ENCODE data around the gene MDN1.
"Not testable (repeated sequence)": the region's sequence is repeated elsewhere in the genome, so short reads cannot be mapped to it uniquely, and the experiment has no call there.

Gene MDN1, protein sequence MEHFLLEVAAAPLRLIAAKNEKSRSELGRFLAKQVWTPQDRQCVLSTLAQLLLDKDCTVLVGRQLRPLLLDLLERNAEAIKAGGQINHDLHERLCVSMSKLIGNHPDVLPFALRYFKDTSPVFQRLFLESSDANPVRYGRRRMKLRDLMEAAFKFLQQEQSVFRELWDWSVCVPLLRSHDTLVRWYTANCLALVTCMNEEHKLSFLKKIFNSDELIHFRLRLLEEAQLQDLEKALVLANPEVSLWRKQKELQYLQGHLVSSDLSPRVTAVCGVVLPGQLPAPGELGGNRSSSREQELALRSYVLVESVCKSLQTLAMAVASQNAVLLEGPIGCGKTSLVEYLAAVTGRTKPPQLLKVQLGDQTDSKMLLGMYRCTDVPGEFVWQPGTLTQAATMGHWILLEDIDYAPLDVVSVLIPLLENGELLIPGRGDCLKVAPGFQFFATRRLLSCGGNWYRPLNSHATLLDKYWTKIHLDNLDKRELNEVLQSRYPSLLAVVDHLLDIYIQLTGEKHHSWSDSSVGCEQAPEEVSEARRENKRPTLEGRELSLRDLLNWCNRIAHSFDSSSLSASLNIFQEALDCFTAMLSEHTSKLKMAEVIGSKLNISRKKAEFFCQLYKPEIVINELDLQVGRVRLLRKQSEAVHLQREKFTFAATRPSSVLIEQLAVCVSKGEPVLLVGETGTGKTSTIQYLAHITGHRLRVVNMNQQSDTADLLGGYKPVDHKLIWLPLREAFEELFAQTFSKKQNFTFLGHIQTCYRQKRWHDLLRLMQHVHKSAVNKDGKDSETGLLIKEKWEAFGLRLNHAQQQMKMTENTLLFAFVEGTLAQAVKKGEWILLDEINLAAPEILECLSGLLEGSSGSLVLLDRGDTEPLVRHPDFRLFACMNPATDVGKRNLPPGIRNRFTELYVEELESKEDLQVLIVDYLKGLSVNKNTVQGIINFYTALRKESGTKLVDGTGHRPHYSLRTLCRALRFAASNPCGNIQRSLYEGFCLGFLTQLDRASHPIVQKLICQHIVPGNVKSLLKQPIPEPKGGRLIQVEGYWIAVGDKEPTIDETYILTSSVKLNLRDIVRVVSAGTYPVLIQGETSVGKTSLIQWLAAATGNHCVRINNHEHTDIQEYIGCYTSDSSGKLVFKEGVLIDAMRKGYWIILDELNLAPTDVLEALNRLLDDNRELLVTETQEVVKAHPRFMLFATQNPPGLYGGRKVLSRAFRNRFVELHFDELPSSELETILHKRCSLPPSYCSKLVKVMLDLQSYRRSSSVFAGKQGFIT (N-terminal part only)

DNA sequence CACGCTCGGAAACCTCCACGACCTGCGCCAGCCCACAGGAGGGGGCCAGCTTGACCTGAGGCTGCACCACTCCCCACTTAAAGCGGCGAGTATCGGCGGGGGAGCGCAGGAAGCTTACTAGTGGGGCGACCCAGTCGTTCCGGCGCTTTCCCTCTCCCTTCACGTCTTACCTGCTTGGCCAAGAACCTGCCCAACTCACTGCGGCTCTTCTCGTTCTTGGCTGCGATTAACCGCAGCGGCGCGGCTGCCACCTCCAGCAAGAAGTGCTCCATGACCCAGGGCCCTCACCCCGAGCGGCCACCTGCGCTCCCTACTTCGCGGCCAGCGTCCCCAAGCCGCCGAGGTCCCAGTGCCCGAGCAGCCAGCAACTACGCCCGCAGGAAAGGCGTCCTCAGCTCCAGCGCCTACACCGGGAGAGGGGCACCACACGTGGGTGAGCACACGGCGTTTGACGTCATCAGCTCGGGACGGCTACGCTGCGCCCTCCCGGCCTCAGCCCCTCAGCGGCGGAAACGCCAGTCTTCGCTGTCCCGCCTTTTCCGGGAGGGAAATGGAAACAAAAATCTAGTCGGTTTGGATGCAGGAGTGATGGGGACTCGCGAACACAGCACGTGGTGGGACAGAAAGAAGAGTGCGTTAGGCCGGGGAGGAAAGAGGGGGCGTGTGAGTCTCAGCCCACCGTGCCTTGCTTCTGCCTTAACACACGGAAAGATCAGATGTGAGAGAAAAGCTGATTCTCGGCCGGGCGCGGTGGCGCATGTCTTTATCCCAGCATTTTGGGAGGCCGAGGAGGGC is at the start of gene MDN1:
TSS of gene MDN1 (minus strand) at position 459 of the 795 bp plus-strand sequence. CDS start at position 272, 187 bp downstream.
- peak; percentile 89 for DNase-seq

DNA sequence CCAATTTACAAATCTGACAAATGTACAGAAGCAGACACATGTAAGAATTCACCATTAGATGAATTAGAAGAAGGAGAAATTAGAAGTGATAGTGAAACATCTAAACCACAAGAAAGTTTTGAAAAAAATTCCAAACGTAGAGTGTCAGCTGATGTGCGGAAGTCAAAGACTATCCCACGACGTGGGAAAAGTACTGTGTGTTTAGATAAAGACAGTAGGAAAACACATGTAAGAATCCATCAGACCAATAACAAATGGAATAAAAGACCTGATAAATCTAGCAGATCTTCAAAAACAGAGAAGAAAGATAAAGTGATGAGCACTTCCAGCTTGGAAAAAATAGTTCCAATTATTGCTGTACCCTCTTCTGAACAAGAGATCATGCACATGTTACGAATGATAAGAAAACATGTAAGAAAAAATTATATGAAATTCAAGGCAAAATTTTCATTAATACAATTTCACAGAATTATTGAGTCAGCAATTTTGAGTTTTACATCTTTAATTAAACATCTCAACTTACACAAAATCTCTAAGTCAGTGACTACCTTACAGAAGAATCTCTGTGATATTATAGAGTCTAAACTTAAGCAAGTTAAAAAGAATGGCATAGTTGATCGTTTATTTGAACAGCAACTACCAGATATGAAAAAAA is 46.6 kb upstream of the MDN1 start:
- DNase-seq, result no peak

DNA sequence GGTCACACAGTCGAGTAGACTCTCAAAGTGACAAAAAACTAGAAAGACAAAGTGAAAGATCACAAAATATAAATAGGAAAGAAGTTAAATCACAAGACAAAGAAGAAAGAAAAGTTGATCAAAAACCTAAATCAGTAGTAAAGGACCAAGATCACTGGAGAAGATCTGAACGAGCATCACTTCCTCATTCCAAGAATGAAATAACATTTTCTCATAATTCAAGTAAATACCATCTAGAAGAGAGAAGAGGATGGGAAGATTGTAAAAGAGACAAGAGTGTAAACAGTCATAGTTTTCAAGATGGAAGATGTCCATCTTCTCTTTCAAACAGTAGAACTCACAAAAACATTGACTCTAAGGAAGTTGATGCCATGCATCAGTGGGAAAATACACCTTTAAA is 43.1 kb upstream of the MDN1 start:
- no peak for DNase-seq

DNA sequence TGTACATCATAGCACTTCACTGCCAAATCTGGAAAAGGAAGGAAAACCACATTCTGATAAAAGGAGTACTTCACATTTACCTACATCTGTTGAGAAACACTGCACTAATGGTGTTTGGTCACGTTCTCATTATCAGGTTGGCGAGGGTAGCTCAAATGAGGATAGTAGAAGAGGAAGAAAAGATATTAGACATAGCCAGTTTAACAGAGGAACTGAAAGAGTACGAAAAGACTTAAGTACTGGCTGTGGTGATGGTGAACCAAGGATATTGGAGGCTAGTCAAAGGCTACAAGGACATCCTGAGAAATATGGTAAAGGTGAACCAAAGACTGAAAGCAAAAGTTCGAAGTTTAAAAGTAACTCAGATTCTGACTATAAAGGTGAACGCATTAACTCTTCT is 42.7 kb upstream of the MDN1 start:
- DNase-seq, result no peak

DNA sequence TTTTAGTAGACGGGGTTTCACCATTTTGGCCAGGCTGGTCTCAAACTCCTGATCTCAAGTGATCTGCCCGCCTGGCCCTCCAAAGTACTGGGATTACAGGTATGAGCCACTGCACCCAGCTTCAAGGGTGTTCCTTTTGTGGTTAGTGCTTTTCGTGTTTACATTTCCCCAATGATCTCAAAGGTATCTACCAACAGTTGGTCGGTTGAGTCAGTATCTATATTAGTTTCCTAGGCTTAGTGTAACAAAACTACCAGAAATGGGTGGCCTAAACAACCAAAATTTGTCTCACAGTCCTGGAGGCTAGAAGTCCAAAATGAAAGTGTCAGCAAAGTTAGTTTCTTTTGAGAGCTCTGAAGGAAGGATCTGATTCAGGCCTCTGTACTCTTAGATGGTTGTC is 40.1 kb upstream of the MDN1 start:
- no peak for DNase-seq

DNA sequence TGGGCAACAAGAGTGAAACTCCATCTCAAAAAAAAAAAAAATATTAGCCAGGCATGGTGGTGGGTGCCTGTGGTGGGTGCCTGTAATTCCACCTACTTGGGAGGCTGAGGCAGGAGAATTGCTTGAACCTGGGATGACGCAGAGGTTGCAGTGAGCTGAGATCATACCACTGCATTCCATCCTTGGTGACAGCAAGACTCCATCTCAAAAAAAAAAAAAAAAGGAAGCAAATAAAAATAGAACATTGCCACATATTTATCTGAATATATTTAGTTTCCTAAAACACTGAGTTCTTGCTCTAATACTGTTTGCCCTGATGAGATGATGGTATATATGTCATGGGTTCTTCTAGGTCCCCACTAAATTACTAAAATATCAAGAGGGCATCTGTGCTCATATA is 38.4 kb upstream of the MDN1 start:
- no peak for DNase-seq

DNA sequence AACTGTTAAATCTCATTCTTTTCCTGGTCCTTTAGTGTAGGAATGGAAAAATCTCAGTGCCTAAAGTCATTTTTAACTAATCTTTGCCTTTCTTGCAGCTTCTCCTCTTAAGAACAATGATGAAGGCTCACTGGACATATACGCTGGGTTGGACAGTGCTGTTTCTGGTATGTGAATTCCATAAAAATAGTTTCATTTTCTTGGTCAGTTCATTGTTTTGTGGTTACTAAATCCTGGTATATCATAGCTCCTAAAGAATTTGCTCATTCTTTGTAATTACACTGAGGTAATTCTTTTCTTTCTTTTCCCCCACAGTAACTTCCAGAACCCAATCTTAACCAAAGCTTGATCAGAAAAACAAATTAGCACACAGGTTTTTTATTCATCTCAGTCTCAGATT is 33.5 kb upstream of the MDN1 start:
- DNase-seq, result no peak

DNA sequence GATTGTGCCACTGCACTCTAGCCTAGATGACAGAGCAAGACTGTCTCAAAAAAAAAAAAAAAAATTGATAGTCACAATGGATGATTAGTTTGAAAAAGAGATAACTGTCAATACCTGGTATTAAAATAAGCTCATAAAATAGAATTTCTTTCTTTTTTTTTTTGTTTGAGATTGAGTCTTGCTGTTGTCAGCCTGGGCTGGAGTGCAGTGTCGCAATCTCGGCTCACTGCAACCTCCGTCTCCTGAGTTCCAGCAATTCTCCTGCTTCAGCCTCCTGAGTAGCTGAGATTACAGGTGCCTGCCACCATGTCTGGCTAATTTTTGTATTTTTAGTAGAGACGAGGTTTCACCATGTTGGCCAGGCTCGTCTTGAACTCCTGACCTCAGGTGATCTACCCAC is 27.9 kb upstream of the MDN1 start:
- not testable (repeated sequence) for DNase-seq

DNA sequence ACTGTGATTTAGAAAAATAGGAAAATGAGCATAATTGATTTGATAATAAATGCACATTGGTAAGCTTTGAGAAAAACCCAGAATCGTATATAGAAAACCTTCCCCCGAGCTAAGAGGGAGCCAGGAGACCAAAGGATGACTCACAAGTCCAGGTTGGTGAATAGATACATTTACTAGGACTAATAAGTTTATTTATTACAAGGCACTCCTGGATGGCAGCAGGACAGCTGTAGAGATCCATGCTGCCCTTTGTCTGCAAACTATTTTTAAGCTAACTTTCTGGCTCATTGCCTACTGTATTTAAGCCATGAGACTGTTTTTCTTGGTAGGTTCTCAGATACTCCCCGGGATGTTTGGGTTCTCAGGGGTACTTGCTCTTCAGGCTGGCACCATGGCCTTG is 23.5 kb upstream of the MDN1 start:
- no peak for DNase-seq

DNA sequence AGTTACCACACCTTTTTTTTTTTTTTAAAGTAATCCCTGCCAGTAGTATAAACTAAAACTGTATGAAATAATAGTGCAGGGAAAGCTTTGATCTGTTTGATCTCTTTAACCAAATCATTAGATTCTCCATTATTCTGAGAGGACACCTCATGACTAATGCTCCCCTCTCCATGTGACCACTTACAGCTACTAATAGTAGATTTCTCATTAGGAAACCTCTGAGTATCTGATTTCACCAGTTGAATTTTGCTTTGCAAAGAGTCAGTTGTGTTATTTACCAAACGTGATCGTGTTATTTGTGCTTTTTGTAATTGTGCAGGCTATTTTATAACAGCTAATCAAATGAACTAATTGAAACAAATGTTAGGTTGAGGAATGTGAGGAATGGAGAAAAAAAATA is 22.6 kb upstream of the MDN1 start:
- no peak for DNase-seq

DNA sequence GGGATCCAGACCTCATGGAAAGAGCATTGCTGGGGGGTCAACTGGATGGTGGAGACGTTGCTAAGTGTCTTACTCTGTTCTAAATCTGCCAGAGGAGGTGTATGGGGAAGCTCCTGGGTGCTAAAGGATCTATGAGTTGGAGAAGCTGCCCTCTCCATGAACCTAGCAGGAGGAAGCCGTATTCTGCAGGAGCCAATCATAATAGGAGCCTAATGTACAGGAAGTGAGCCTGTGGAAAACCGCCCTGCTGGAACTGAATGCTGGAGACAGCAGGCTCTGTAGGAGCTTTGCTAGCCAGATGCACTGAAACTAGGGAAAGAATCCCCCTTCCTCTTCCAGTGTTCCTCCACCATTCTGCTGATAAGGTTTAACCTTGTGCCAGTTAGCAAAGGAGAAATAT is 20.9 kb upstream of the MDN1 start:
- DNase-seq, result no peak

DNA sequence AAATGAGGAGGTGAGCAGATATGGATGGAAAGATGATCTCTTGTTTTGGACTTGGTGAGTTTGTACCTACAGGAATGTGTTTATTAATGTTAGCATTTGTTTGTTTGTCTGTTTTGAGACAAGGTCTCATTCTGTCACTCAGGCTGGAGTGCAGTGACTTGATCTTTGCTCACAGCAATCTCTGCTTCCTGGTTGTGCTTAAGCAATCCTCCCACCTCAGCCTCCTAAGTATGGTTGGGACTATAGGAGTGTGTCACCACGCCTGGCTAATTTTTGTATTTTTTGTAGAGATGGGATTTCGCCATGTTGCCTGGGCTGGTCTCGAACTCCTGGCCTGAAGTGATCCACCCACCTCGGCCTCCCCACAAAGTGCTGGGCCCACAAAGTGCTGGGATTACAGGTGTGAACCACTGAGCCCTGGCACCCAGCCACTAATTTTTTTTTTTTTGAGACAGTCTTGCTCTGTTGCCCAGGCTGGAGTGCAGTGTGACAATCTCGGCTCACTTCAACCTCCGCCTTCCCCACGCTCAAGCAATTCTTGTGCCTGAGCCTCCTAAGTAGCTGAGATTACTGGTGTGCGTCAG is 17.1 kb upstream of the MDN1 start:
- DNase-seq, result no peak

DNA sequence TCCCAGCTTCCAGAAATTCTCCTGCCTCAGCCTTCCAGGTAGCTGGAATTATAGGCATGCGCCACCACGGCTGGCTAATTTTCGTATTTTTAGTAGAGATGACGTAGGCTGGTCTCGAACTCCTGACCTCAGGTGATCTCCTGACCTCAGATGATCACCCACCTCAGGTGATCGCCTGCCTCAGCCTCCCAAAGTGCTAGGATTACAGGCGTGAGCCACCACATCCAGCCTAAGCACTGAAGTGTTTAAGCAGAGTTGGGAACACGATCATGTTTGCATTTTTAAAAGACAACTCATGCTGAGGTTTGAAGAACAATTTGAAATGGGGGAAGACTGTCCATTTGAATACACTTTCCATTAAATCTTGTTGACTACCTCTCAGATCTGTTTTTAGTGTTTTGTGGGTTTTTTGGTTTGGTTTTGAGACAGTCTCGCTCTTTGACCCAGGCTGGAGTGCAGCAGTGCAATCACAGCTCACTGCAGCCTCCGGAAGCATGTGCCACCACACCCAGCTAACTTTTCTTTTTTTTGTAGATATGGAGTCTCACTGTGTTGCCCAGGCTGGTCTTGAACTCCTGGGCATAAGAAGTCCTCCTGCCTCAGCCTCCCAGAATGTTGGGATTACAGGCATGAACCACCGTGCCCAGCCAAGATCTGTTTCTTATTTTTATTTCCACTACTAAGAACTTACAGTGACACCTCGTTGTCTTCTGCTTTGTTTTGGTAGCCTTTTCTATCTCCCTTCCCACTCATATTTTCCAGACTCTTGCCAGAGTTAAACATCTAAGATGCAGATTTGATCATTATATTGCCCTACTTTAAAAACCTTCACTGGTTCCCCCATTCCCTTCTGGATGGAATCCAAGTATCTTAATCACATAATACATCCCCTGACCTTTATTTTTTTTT is 15.5 kb upstream of the MDN1 start:
- DNase-seq, result no peak

DNA sequence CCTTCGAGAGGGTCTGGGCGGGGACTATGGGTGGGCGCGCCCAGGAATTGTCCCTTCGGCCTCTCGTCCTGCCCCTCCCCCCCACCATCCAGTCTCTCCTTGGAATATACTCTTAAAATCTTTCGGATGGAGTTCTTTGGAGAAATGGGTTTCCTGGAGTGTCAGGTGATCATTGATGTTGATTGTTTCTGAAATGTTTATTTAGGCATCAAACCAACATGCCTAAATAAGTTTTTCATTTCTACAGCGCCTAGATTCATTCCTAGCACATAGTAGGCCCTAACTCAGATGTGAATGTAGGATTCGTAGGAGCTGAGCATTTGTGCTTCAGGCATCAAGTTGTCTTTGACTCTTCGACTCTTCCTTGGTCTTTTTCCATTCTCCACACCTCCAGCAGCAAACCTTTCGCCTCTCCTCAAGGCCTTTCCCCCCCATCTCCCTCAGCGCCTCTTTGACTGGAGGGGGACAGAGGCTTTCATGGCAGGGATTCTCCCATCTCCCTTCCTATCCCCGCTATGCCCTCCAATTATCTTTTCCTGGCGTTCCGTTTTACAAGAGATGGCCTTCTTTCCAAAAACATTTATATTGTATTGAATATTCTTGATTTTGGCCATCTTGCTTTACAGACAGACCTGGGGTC is 10.7 kb upstream of the MDN1 start:
- no peak for DNase-seq

DNA sequence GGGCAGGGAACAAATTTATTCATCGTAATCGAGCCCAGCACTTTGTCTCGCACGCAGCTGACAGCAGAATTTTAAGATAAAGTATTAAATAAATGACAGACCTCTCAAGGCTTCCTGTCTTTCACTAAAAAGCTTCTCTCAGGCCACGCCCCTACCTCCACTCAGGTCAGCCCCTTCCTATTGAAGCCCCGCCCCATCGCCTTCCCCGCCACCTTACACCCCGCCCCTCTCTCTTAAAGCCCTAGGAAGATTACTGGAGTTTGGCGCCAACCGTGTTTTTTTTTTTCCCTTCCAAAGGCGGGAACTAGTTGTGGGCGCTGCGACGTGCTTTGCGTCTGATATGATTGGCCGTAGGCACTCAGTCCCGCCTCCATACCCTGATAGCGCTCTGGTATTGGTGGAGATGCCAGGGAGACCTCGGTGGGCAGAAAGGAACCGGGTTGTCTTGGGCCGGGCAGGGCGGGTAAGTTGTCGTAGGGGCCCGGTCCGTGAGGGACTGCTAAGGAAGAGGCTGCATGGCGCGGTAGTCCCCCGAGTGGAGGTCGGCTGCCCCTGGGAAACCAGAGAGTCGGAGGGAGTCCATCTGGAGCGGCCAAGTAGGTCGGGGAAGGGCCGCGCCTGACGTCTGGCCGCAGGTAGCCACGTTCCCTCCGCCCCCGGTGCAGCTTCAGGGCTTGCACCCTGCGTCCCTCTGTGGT is 10.0 kb upstream of the MDN1 start, which contains the start of gene CASP8AP2:
TSS of gene CASP8AP2 (plus strand) at position 409 of the 698 bp plus-strand sequence.
- peak; percentile 92 for DNase-seq

DNA sequence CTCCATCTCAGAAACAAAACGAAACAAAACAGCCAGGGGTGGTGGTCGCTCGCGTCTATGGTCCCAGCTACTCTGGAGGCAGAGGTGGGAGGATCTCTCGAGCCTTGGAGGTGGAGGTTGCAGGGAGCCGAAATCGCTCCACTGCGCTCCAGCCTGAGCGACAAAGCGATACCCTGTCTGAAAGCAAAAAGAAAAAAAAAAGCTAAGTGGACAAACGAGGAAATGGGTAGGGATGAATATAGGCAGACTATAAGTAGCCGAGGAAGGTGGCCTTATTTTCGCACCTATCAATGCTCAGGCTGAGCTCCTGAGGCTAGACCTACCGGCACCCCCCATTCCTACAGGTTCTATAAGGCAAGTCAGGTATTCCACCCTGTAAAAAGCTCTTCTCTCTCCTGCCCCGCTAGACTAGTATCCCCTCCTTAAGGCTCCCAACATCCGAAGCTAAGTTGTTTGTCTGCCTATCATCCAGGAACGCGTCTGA is 9.4 kb upstream of the MDN1 start:
- DNase-seq, result peak; percentile 17

DNA sequence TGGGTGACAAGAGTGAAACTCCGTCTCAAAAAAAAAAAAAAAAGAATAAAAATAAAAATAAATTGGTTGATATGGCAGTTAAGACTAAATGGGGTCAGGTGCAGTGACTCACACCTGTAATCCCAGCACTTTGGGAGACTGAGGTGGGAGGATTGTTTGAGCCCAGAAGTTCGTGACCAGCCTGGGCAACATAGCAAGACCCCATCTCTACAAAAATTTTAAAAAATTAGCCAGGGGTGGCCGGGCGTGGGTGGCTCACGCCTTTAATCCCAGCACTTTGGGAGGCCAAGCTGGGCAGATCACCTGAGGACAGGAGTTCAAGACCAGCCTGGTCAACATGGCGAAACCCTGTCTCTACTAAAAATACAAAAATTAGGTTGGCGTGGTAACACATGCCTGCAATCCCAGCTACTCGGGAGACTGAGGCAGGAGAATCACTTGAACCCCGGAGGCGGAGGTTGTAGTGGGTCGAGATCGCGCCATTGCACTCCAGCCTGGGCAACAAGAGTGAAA is 8.9 kb upstream of the MDN1 start:
- not testable (repeated sequence) for DNase-seq

DNA sequence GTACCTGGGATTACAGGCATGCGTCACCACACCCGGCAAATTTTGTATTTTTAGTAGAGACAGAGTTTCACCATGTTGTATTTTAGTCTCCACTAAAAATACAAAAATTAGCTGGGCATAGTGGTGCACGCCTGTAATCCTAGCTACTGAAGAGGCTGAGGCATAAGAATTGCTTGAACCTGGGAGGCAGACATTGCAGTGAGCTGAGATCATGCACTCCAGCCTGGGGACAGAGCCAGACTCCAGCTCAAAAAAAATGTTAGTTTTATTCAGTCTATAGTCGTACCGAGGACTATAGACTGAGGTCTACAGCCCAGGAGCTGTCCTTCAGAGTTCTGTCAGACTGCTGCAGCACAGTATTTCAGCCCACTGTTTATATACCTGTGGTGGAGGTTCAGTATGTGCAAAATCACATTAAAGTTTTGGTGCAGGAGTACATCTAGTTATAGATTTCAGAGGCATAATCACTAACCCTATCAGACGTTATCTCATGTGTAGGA is 6.5 kb upstream of the MDN1 start:
- no peak for DNase-seq

DNA sequence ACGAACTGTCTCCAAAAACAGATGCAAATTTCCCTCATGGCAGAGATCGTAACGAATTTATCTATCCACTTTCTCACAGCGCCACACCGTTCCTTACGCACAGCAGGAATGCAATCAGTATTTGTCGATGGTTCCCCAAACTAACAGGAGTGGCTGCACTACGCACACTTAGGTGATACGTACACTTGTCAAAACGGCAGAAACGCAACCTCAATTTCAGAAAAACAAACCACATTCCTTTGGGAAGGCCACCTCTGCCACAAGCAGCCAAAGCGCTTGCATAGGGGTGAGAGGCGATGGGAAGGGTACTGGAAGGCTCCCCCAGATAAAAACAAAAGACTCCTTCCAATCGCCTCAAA is 638 bp downstream of the MDN1 start:
- DNase-seq, result no peak

Measured in activated naive CD4-positive, alpha-beta T cell treated with anti-CD3 and anti-CD28 coated beads, Interleukin-2, amount 50 U/mL, for 16 hours (primary cell).